ENCODE measurements around the gene APOA4. TPM values are rescaled to one million over a fixed set of nuclear protein-coding genes. Genes with fewer than 3 reads are reported as not detected.

Gene APOA4
- total RNA-seq, 2 experiments from 2014 or later = not detected

- peaks cover 8% of the 10 kb centered on the region for H3K4me1 Mint-ChIP-seq
- H3K27ac Mint-ChIP-seq = no peak overlapping the region
- intact Hi-C loops (cut with DNase I, micrococcal nuclease) = loop anchor here in 1 of 2 experiments (5.0 kb wide), 1 partner anchor 432 kb away; no protein-coding TSS in a partner anchor
- DNase-seq (no peak), ATAC-seq (no peak)
- no peaks in the 10 kb centered on the region for H3K36me3 Mint-ChIP-seq (ENCODE audit: low read depth)
- ChIA-PET CTCF (interaction anchor here (0.7 to 6.4 kb wide), 5 partner anchors 41 to 492 kb away, joined by 3 to 72 read pairs (median 4); partner anchors contain the start of gene APOA1), POLR2A (no interaction called here)
- no peak overlapping the region for H3K4me3 Mint-ChIP-seq
- peaks cover 3% of the 10 kb centered on the region for H3K27me3 Mint-ChIP-seq
- no peaks in the 10 kb centered on the region for H3K9me3 Mint-ChIP-seq (ENCODE audit: low read depth)
Measured at GRCh38 chr11:116794851-116795250, 28.3 kb downstream of the APOA4 start.

- Mint-ChIP-seq H3K27ac (no peak overlapping the region), H3K4me1 (peaks cover 8% of the 10 kb centered on the region), H3K4me3 (no peak overlapping the region), H3K36me3 (ENCODE audit: low read depth) (no peaks in the 10 kb centered on the region), H3K27me3 (no peaks in the 10 kb centered on the region), H3K9me3 (ENCODE audit: low read depth) (no peaks in the 10 kb centered on the region)
- ChIA-PET CTCF (interaction anchor here (0.6 to 6.4 kb wide), 4 partner anchors 28 to 312 kb away, joined by 4 to 72 read pairs (median 14); partner anchors contain the start of gene APOA1), POLR2A (no interaction called here)
- ATAC-seq (no peak), DNase-seq (no peak)
- intact Hi-C loops (cut with DNase I, micrococcal nuclease) = loop anchor here in 1 of 2 experiments (5.0 kb wide), 1 partner anchor 434 kb away; no protein-coding TSS in a partner anchor
Measured at GRCh38 chr11:116793772-116794097, 29.4 kb downstream of the APOA4 start.

GRCh38 chr11:116792869-116793771, 30.0 kb downstream of the APOA4 start:
- H3K27me3 Mint-ChIP-seq = no peaks in the 10 kb centered on the region
- CTCF ChIA-PET = interaction anchor here (0.6 to 6.4 kb wide), 6 partner anchors 13 to 313 kb away, joined by 3 to 72 read pairs (median 8); partner anchors contain the start of gene APOA1
- no peak for ATAC-seq
- POLR2A ChIA-PET = no interaction called here
- H3K4me3 Mint-ChIP-seq = no peak overlapping the region
- no peaks in the 10 kb centered on the region for H3K9me3 Mint-ChIP-seq (ENCODE audit: low read depth)
- no peaks in the 10 kb centered on the region for H3K36me3 Mint-ChIP-seq (ENCODE audit: low read depth)
- H3K4me1 Mint-ChIP-seq = peaks cover 11% of the 10 kb centered on the region
- no peak overlapping the region for H3K27ac Mint-ChIP-seq
- intact Hi-C loops (cut with DNase I, micrococcal nuclease) = loop anchor here in 1 of 2 experiments (5.0 kb wide), 1 partner anchor 434 kb away; no protein-coding TSS in a partner anchor
- no peak for DNase-seq

- H3K4me3 Mint-ChIP-seq = no peak overlapping the region
- ATAC-seq (no peak), DNase-seq (no peak)
- H3K27ac Mint-ChIP-seq = no peak overlapping the region
- H3K4me1 Mint-ChIP-seq = peaks cover 11% of the 10 kb centered on the region
- H3K36me3 Mint-ChIP-seq (ENCODE audit: low read depth) = peaks cover 1% of the 10 kb centered on the region
- intact Hi-C loops (cut with DNase I, micrococcal nuclease) = loop anchor here in 1 of 2 experiments (5.0 kb wide), 1 partner anchor 435 kb away; no protein-coding TSS in a partner anchor
- no peaks in the 10 kb centered on the region for H3K9me3 Mint-ChIP-seq (ENCODE audit: low read depth)
- CTCF ChIA-PET = interaction anchor here (1.2 to 6.5 kb wide), 9 partner anchors 9 to 314 kb away, joined by 4 to 89 read pairs (median 10); partner anchors contain the start of gene APOA1
- POLR2A ChIA-PET = no interaction called here
- no peaks in the 10 kb centered on the region for H3K27me3 Mint-ChIP-seq
Measured at GRCh38 chr11:116792144-116792868, 30.8 kb downstream of the APOA4 start.

GRCh38 chr11:116791813-116792143, 31.3 kb downstream of the APOA4 start, which contains the start of gene APOA5:
Gene APOA5, minus strand, starts transcription at chr11:116791879. Its CDS starts 19 bp downstream, at chr11:116791860.
- Mint-ChIP-seq H3K36me3 (ENCODE audit: low read depth) (peaks cover 7% of the 10 kb centered on the region), H3K4me1 (peaks cover 16% of the 10 kb centered on the region), H3K4me3 (no peak within 1 kb of the TSS), H3K27me3 (no peaks in the 10 kb centered on the region), H3K9me3 (ENCODE audit: low read depth) (no peaks in the 10 kb centered on the region), H3K27ac (no peak within 1 kb of the TSS)
- ChIA-PET POLR2A (interaction anchor here (0.5 to 1.1 kb wide), 3 partner anchors 44 to 438 kb away, joined by 3 to 6 read pairs (median 5); no protein-coding TSS in a partner anchor), CTCF (interaction anchor here (0.6 to 6.5 kb wide), 37 partner anchors 9 to 439 kb away, joined by 3 to 89 read pairs (median 4); partner anchors contain the start of genes APOA1 and BUD13)
- DNase-seq (no peak), ATAC-seq (no peak)
- intact Hi-C loops (cut with DNase I, micrococcal nuclease) = loop anchor here (1.0 to 5.0 kb wide), 3 partner anchors 45 to 436 kb away; no protein-coding TSS in a partner anchor

GRCh38 chr11:116791002-116791812, 31.9 kb downstream of the APOA4 start:
- Mint-ChIP-seq H3K9me3 (ENCODE audit: low read depth) (no peaks in the 10 kb centered on the region), H3K27ac (no peak overlapping the region), H3K4me3 (no peak overlapping the region), H3K36me3 (ENCODE audit: low read depth) (peaks cover 12% of the 10 kb centered on the region), H3K4me1 (peaks cover 22% of the 10 kb centered on the region), H3K27me3 (no peaks in the 10 kb centered on the region)
- peak; percentile 74 for ATAC-seq
- intact Hi-C loops (cut with DNase I, micrococcal nuclease) = loop anchor here (1.0 to 5.0 kb wide), 3 partner anchors 45 to 436 kb away; no protein-coding TSS in a partner anchor
- ChIA-PET POLR2A (interaction anchor here (0.5 to 1.1 kb wide), 3 partner anchors 44 to 439 kb away, joined by 3 to 6 read pairs (median 5); no protein-coding TSS in a partner anchor), CTCF (interaction anchor here (0.5 to 6.5 kb wide), 46 partner anchors 8 to 1262 kb away, joined by 3 to 89 read pairs (median 3); partner anchors contain the start of genes APOA1, BUD13 and SIK3)
- peak; percentile 88 for DNase-seq

GRCh38 chr11:116790167-116791001, 32.7 kb downstream of the APOA4 start:
- peaks cover 21% of the 10 kb centered on the region for H3K36me3 Mint-ChIP-seq (ENCODE audit: low read depth)
- H3K27ac Mint-ChIP-seq = no peak overlapping the region
- DNase-seq (no peak), ATAC-seq (no peak)
- H3K27me3 Mint-ChIP-seq = no peaks in the 10 kb centered on the region
- no peak overlapping the region for H3K4me3 Mint-ChIP-seq
- H3K9me3 Mint-ChIP-seq (ENCODE audit: low read depth) = no peaks in the 10 kb centered on the region
- ChIA-PET CTCF (interaction anchor here (0.5 to 6.5 kb wide), 37 partner anchors 8 to 1263 kb away, joined by 3 to 89 read pairs (median 4); partner anchors contain the start of genes APOA1, BUD13 and SIK3), POLR2A (interaction anchor here (1.0 to 1.1 kb wide), 2 partner anchors 45 to 440 kb away, joined by 3 to 5 read pairs; no protein-coding TSS in a partner anchor)
- peaks cover 30% of the 10 kb centered on the region for H3K4me1 Mint-ChIP-seq
- intact Hi-C loops (cut with DNase I, micrococcal nuclease) = loop anchor here (1.0 to 5.0 kb wide), 3 partner anchors 46 to 437 kb away; no protein-coding TSS in a partner anchor

GRCh38 chr11:116788975-116789374, 34.1 kb downstream of the APOA4 start:
- DNase-seq = no peak
- POLR2A ChIA-PET = no interaction called here
- ATAC-seq = no peak
- Mint-ChIP-seq H3K27me3 (no peaks in the 10 kb centered on the region), H3K9me3 (ENCODE audit: low read depth) (no peaks in the 10 kb centered on the region), H3K36me3 (ENCODE audit: low read depth) (peaks cover 33% of the 10 kb centered on the region), H3K4me1 (peaks cover 44% of the 10 kb centered on the region), H3K4me3 (no peak overlapping the region), H3K27ac (no peak overlapping the region)
- CTCF ChIA-PET = interaction anchor here (0.7 to 6.5 kb wide), 7 partner anchors 13 to 317 kb away, joined by 3 to 89 read pairs (median 21); partner anchors contain the start of genes APOA1 and BUD13
- intact Hi-C loops (cut with DNase I, micrococcal nuclease) = loop anchor here (1.0 to 5.0 kb wide), 6 partner anchors 16 to 437 kb away; partner anchors contain the start of genes PAFAH1B2 (in 1 of the 2) and SIK3 (in 1 of the 2)

GRCh38 chr11:116788534-116788933, 34.6 kb downstream of the APOA4 start:
- Mint-ChIP-seq H3K4me1 (peaks cover 46% of the 10 kb centered on the region), H3K27ac (peak overlapping the region; percentile 86), H3K9me3 (ENCODE audit: low read depth) (no peaks in the 10 kb centered on the region), H3K36me3 (ENCODE audit: low read depth) (peaks cover 33% of the 10 kb centered on the region), H3K4me3 (peak overlapping the region; percentile 96), H3K27me3 (no peaks in the 10 kb centered on the region)
- ChIA-PET CTCF (interaction anchor here (1.0 to 6.5 kb wide), 3 partner anchors 12 to 66 kb away, joined by 3 to 89 read pairs (median 25); partner anchors contain the start of gene APOA1), POLR2A (interaction anchor here (0.8 kb wide), 1 partner anchor 63 kb away, joined by 3 read pairs; no protein-coding TSS in a partner anchor)
- no peak for ATAC-seq
- intact Hi-C loops (cut with DNase I, micrococcal nuclease) = loop anchor here (1.0 to 5.0 kb wide), 6 partner anchors 15 to 438 kb away; partner anchors contain the start of genes PAFAH1B2 (in 1 of the 2) and SIK3 (in 1 of the 2)
- DNase-seq = no peak

Measured in activated CD4-positive, alpha-beta T cell treated with anti-CD3 and anti-CD28 coated beads for 36 hours (primary cell).